HEK293T (cell line): ENCODE measurements around the gene LZTS3.
"Not testable (repeated sequence)": the region's sequence is repeated elsewhere in the genome, so short reads cannot be mapped to it uniquely, and the experiment has no call there.

Experiments used
- CTCF ChIA-PET: fragments of 350-600 bp; formaldehyde crosslinking; extraction: SDS; loops from one replicate; lab custom pipeline; 2021; ENCODE audit warnings: antibody characterized with exemption, inconsistent platforms; lab: Yijun Ruan, JAX
- POLR2A ChIA-PET: fragments of 350-600 bp; formaldehyde crosslinking; extraction: SDS; loops from one replicate; lab custom pipeline; 2020; ENCODE audit warnings: antibody characterized with exemption, inconsistent platforms; lab: Yijun Ruan, JAX
- DNase-seq: peaks from one replicate; pipeline ENCODE4 v3.0.0; 2012; ENCODE audit warnings: mixed read lengths; ENCODE audit errors: extremely low spot score
- ARNT ChIP-seq: fragments of 450-650 bp; IDR thresholded peaks from 2 replicates; pipeline ENCODE4 v1.6.1; 2017; ENCODE audit warnings: mild to moderate bottlenecking
- BHLHE40 ChIP-seq: fragments of 450-650 bp; IDR thresholded peaks from 2 replicates; pipeline ENCODE4 v1.6.1; 2016; ENCODE audit warnings: mild to moderate bottlenecking, moderate library complexity, borderline replicate concordance
- CTBP1 ChIP-seq: fragments of 450-650 bp; IDR thresholded peaks from 2 replicates; pipeline ENCODE4 v1.6.1; 2016; ENCODE audit warnings: borderline replicate concordance
- ELF4 ChIP-seq: fragments of 450-650 bp; IDR thresholded peaks from 2 replicates; pipeline ENCODE4 v1.6.1; 2017; ENCODE audit warnings: antibody characterized with exemption
- FOXA1 ChIP-seq: fragments of 450-650 bp; IDR thresholded peaks from 2 replicates; pipeline ENCODE4 v1.6.1; 2016; ENCODE audit warnings: mild to moderate bottlenecking
- FOXK2 ChIP-seq: fragments of 450-650 bp; IDR thresholded peaks from 2 replicates; pipeline ENCODE4 v1.6.1; 2016; ENCODE audit warnings: mild to moderate bottlenecking
- FOXM1 ChIP-seq: fragments of 450-650 bp; IDR thresholded peaks from 2 replicates; pipeline ENCODE4 v1.6.1; 2017; ENCODE audit warnings: mild to moderate bottlenecking, borderline replicate concordance
- HDGF ChIP-seq: fragments of 450-650 bp; IDR thresholded peaks from 2 replicates; pipeline ENCODE4 v1.6.1; 2017; ENCODE audit warnings: antibody characterized with exemption, borderline replicate concordance
- L3MBTL2 ChIP-seq: fragments of 450-650 bp; conservative IDR thresholded peaks from 2 replicates; pipeline ENCODE4 v1.6.1; 2016; ENCODE audit warnings: mild to moderate bottlenecking
- LEF1 ChIP-seq: fragments of 450-650 bp; IDR thresholded peaks from 2 replicates; pipeline ENCODE4 v1.6.1; 2017; ENCODE audit warnings: mild to moderate bottlenecking, borderline replicate concordance
- NFRKB ChIP-seq: fragments of 450-650 bp; IDR thresholded peaks from 2 replicates; pipeline ENCODE4 v1.6.1; 2016; ENCODE audit warnings: mild to moderate bottlenecking, moderate library complexity
- PKNOX1 ChIP-seq: fragments of 450-650 bp; IDR thresholded peaks from 2 replicates; pipeline ENCODE4 v1.6.1; 2016
- SP1 ChIP-seq: fragments of 450-650 bp; IDR thresholded peaks from 2 replicates; pipeline ENCODE4 v1.6.1; 2017
- SUZ12 ChIP-seq: fragments of 450-650 bp; IDR thresholded peaks from 2 replicates; pipeline ENCODE4 v1.6.1; 2016; ENCODE audit warnings: mild to moderate bottlenecking
- TARDBP ChIP-seq: fragments of 450-650 bp; IDR thresholded peaks from 2 replicates; pipeline ENCODE4 v1.6.1; 2016
- ZNF384 ChIP-seq: fragments of 450-650 bp; IDR thresholded peaks from 2 replicates; pipeline ENCODE4 v1.6.1; 2016

Gene LZTS3

GRCh38 chr20:3190681-3191111 lies 17.3 kb upstream of the LZTS3 start:
- ChIA-PET CTCF (no interaction called here), POLR2A (interaction anchor here (1.5 kb wide), 1 partner anchor 12 kb away, joined by 3 read pairs; no protein-coding TSS in a partner anchor)
- no peak for TF ChIP-seq SUZ12
- no peak for DNase-seq

- no peak for DNase-seq
- CTCF ChIA-PET: no interaction called here
- no peak for TF ChIP-seq ZNF384
- TF ChIP-seq HDGF: no peak
- no peak for TF ChIP-seq SP1
- TF ChIP-seq LEF1: no peak
- POLR2A ChIA-PET: interaction anchor here (1.5 kb wide), 1 partner anchor 13 kb away, joined by 3 read pairs; no protein-coding TSS in a partner anchor
These were observed 16.3 kb upstream of the LZTS3 start for GRCh38 chr20:3189561-3190131.

- DNase-seq: no peak
- TF ChIP-seq FOXM1: no peak
- no peak for TF ChIP-seq NFRKB
- TF ChIP-seq FOXK2: no peak
- TF ChIP-seq ARNT: no peak
- TF ChIP-seq TARDBP: no peak
- TF ChIP-seq SUZ12: no peak
- no peak for TF ChIP-seq LEF1
- no peak for TF ChIP-seq BHLHE40
- no peak for TF ChIP-seq ZNF384
- no peak for TF ChIP-seq L3MBTL2
- TF ChIP-seq SP1: no peak
- TF ChIP-seq ELF4: no peak
- no peak for TF ChIP-seq FOXA1
- TF ChIP-seq CTBP1: no peak
- no peak for TF ChIP-seq PKNOX1
- TF ChIP-seq HDGF: no peak
- ChIA-PET POLR2A (no interaction called here), CTCF (interaction anchor here (0.6 kb wide), 1 partner anchor 8 kb away, joined by 3 read pairs; no protein-coding TSS in a partner anchor)
These were observed 15.6 kb upstream of the LZTS3 start for GRCh38 chr20:3188823-3189413.

GRCh38 chr20:3187861-3188260 lies 14.5 kb upstream of the LZTS3 start:
- POLR2A ChIA-PET: interaction anchor here (0.7 kb wide), 1 partner anchor 28 kb away, joined by 3 read pairs; no protein-coding TSS in a partner anchor
- CTCF ChIA-PET, DNase-seq: not testable (repeated sequence)

GRCh38 chr20:3183896-3184612 lies 10.7 kb upstream of the LZTS3 start:
- no peak for DNase-seq
- CTCF ChIA-PET: interaction anchor here (1.2 kb wide), 1 partner anchor 66 kb away, joined by 3 read pairs; no protein-coding TSS in a partner anchor
- POLR2A ChIA-PET: interaction anchor here (0.6 to 1.6 kb wide), 4 partner anchors 9 to 24 kb away, joined by 3 to 5 read pairs (median 4); no protein-coding TSS in a partner anchor
- TF ChIP-seq BHLHE40: no peak
- no peak for TF ChIP-seq FOXK2
- TF ChIP-seq SUZ12: no peak
- no peak for TF ChIP-seq PKNOX1
- no peak for TF ChIP-seq ZNF384
- no peak for TF ChIP-seq LEF1
- TF ChIP-seq HDGF: no peak
- TF ChIP-seq FOXM1: no peak
- TF ChIP-seq ELF4: no peak
- no peak for TF ChIP-seq FOXA1

GRCh38 chr20:3182429-3182828 lies 9.1 kb upstream of the LZTS3 start:
- CTCF ChIA-PET, POLR2A ChIA-PET, DNase-seq: not testable (repeated sequence)

- no peak for DNase-seq
- TF ChIP-seq BHLHE40 (no peak), LEF1 (no peak), ELF4 (no peak), CTBP1 (no peak), L3MBTL2 (no peak), SUZ12 (no peak), ARNT (no peak), FOXK2 (no peak), HDGF (no peak), SP1 (no peak), TARDBP (no peak), FOXM1 (no peak), ZNF384 (no peak), FOXA1 (no peak)
- ChIA-PET POLR2A (no interaction called here), CTCF (no interaction called here)
These were observed 7.9 kb upstream of the LZTS3 start for GRCh38 chr20:3181270-3181669.
